ENCODE measurements around the gene RPP25L. TPM values are rescaled to one million over a fixed set of nuclear protein-coding genes. Genes with fewer than 3 reads are reported as not detected.
A peak's percentile ranks its signal among the peaks of the same experiment; 100 is the strongest.

The RPP25L gene
- total and polyA plus RNA-seq, 5 donors from 2014 or later: 6.7 to 80.0 (median 63.7) TPM

DNA sequence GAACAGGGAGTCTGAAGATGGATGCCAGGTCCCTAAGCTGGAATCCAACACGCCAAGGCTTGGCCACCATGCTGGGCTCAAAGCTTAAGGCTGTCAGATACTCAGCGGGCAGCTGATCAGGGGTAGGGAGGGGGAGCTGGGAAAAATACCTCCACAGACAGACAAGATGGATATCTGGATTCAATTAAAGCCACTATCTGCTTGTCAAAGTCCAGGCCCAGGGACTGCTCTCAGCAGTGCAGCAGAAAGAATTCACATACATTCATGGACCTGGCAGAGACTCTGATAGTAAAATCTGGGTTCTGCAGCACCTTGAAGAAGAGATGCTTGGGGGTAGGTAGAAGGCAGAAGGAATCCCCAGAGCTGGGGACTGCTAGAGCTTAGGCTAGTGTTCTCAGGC lies 3.2 kb upstream of the RPP25L start:
- Mint-ChIP-seq H3K4me1 (peaks cover 4 to 37% (median 37%) of the 10 kb centered on the region in 4 donors), H3K4me3 (peak overlapping the region in 1 of 4 donors; percentile 91), H3K27me3 (peaks cover 7% of the 10 kb centered on the region), H3K9me3 (no peaks in the 10 kb centered on the region), H3K27ac (no peak overlapping the region), H3K36me3 (peaks cover 21% of the 10 kb centered on the region)
- Histone ChIP-seq H3K4me1 (ENCODE audit: control insufficient read depth, insufficient read depth, low read length, poor library complexity, severe bottlenecking) (peaks cover 39% of the 10 kb centered on the region), H3K27ac (ENCODE audit: insufficient read depth, low read length, poor library complexity, severe bottlenecking) (no peak overlapping the region), H3K36me3 (ENCODE audit: control insufficient read depth, insufficient read depth, low read length) (peaks cover 35% of the 10 kb centered on the region), H3K9me3 (ENCODE audit: control insufficient read depth in 2 of 2, low read length in 2 of 2) (no peaks in the 10 kb centered on the region), H3K4me3 (ENCODE audit: low read depth, low read length) (no peak overlapping the region), H3K27me3 (ENCODE audit: control insufficient read depth, insufficient read depth, low read length) (no peaks in the 10 kb centered on the region)
- ATAC-seq (ENCODE audit: low read depth in 2 of 2): no peak
- DNase-seq: no peak

GRCh38 chr9:34612788-34613390 lies 992 bp upstream of the RPP25L start:
- peaks cover 30% of the 10 kb centered on the region for H3K36me3 ChIP-seq (ENCODE audit: control insufficient read depth, insufficient read depth, low read length)
- DNase-seq: peak; percentile 60 to 75 (median 66)
- ATAC-seq (ENCODE audit: low read depth in 2 of 2): peak; percentile 30 to 41
- peaks cover 24% of the 10 kb centered on the region for H3K4me1 ChIP-seq (ENCODE audit: control insufficient read depth, insufficient read depth, low read length, poor library complexity, severe bottlenecking)
- Mint-ChIP-seq H3K4me1 (peaks cover 0 to 29% (median 26%) of the 10 kb centered on the region in 4 donors), H3K27ac (peak overlapping the region; percentile 87 to 95 (median 91)), H3K4me3 (peak overlapping the region; percentile 91 to 99 (median 91)), H3K9me3 (no peaks in the 10 kb centered on the region), H3K27me3 (peaks cover 7% of the 10 kb centered on the region), H3K36me3 (peaks cover 21% of the 10 kb centered on the region)
- H3K9me3 ChIP-seq (ENCODE audit: control insufficient read depth in 2 of 2, low read length in 2 of 2): no peaks in the 10 kb centered on the region
- H3K4me3 ChIP-seq (ENCODE audit: low read depth, low read length): peak overlapping the region; percentile 77
- H3K27ac ChIP-seq (ENCODE audit: insufficient read depth, low read length, poor library complexity, severe bottlenecking): peak overlapping the region; percentile 80
- no peaks in the 10 kb centered on the region for H3K27me3 ChIP-seq (ENCODE audit: control insufficient read depth, insufficient read depth, low read length)

GRCh38 chr9:34611251-34611810 lies 566 bp downstream of the RPP25L start:
- no peaks in the 10 kb centered on the region for H3K9me3 ChIP-seq (ENCODE audit: control insufficient read depth in 2 of 2, low read length in 2 of 2)
- Mint-ChIP-seq H3K27me3 (peaks cover 7% of the 10 kb centered on the region), H3K27ac (peak overlapping the region; percentile 87 to 95 (median 91)), H3K36me3 (peaks cover 16% of the 10 kb centered on the region), H3K4me1 (peaks cover 0 to 26% (median 25%) of the 10 kb centered on the region in 4 donors), H3K9me3 (no peaks in the 10 kb centered on the region), H3K4me3 (peak overlapping the region; percentile 91 to 99 (median 91))
- ATAC-seq (ENCODE audit: low read depth in 2 of 2) (no peak), DNase-seq (peak in 1 of 3 donors; percentile 25)
- peak overlapping the region; percentile 75 for H3K4me3 ChIP-seq (ENCODE audit: low read depth, low read length)
- peak overlapping the region; percentile 80 for H3K27ac ChIP-seq (ENCODE audit: insufficient read depth, low read length, poor library complexity, severe bottlenecking)
- H3K4me1 ChIP-seq (ENCODE audit: control insufficient read depth, insufficient read depth, low read length, poor library complexity, severe bottlenecking): peaks cover 24% of the 10 kb centered on the region
- H3K36me3 ChIP-seq (ENCODE audit: control insufficient read depth, insufficient read depth, low read length): peaks cover 15% of the 10 kb centered on the region
- no peaks in the 10 kb centered on the region for H3K27me3 ChIP-seq (ENCODE audit: control insufficient read depth, insufficient read depth, low read length)

GRCh38 chr9:34610434-34611206 lies 1.3 kb downstream of the RPP25L start:
- DNase-seq (no peak), ATAC-seq (ENCODE audit: low read depth in 2 of 2) (no peak)
- Histone ChIP-seq H3K9me3 (ENCODE audit: control insufficient read depth in 2 of 2, low read length in 2 of 2) (no peaks in the 10 kb centered on the region), H3K36me3 (ENCODE audit: control insufficient read depth, insufficient read depth, low read length) (peaks cover 9% of the 10 kb centered on the region), H3K27ac (ENCODE audit: insufficient read depth, low read length, poor library complexity, severe bottlenecking) (no peak overlapping the region), H3K27me3 (ENCODE audit: control insufficient read depth, insufficient read depth, low read length) (no peaks in the 10 kb centered on the region), H3K4me1 (ENCODE audit: control insufficient read depth, insufficient read depth, low read length, poor library complexity, severe bottlenecking) (peaks cover 24% of the 10 kb centered on the region), H3K4me3 (ENCODE audit: low read depth, low read length) (peak overlapping the region; percentile 75)
- H3K36me3 Mint-ChIP-seq: peaks cover 13% of the 10 kb centered on the region
- peaks cover 0 to 26% (median 24%) of the 10 kb centered on the region in 4 donors for H3K4me1 Mint-ChIP-seq
- no peaks in the 10 kb centered on the region for H3K9me3 Mint-ChIP-seq
- peak overlapping the region in 2 of 3 donors; percentile 53 to 63 for H3K27ac Mint-ChIP-seq
- peak overlapping the region; percentile 79 to 99 (median 91) for H3K4me3 Mint-ChIP-seq
- peaks cover 7% of the 10 kb centered on the region for H3K27me3 Mint-ChIP-seq

GRCh38 chr9:34607331-34607730 lies 4.6 kb downstream of the RPP25L start:
- H3K9me3 Mint-ChIP-seq: no peaks in the 10 kb centered on the region
- Histone ChIP-seq H3K36me3 (ENCODE audit: control insufficient read depth, insufficient read depth, low read length) (no peaks in the 10 kb centered on the region), H3K4me1 (ENCODE audit: control insufficient read depth, insufficient read depth, low read length, poor library complexity, severe bottlenecking) (peaks cover 15% of the 10 kb centered on the region), H3K27ac (ENCODE audit: insufficient read depth, low read length, poor library complexity, severe bottlenecking) (no peak overlapping the region), H3K9me3 (ENCODE audit: control insufficient read depth in 2 of 2, low read length in 2 of 2) (no peaks in the 10 kb centered on the region), H3K4me3 (ENCODE audit: low read depth, low read length) (no peak overlapping the region), H3K27me3 (ENCODE audit: control insufficient read depth, insufficient read depth, low read length) (no peaks in the 10 kb centered on the region)
- DNase-seq (no peak), ATAC-seq (ENCODE audit: low read depth in 2 of 2) (no peak)
- H3K4me3 Mint-ChIP-seq: no peak overlapping the region
- H3K4me1 Mint-ChIP-seq: peaks cover 0 to 18% (median 16%) of the 10 kb centered on the region in 4 donors
- no peaks in the 10 kb centered on the region for H3K36me3 Mint-ChIP-seq
- no peak overlapping the region for H3K27ac Mint-ChIP-seq
- peaks cover 7% of the 10 kb centered on the region for H3K27me3 Mint-ChIP-seq

DNA sequence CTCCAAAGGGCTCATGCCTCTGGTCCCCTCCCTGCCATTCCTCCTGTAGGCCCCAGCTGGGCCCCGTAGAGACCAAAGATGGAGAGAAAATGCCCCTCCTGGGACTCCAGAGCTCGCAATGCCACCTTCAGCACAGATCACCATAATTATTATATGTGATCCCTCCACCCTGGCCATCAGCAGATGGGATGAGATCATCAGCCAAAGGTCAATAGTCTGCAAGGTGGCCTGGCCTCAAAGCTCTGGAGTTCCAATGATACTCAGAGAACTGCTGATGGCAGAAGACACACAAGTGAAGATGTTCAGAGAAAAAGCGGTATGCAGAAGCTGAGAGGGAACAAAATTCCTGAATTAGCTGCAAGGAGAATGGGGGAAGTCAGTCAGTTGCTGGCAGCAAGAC lies 5.0 kb downstream of the RPP25L start:
- peaks cover 5% of the 10 kb centered on the region for H3K27me3 Mint-ChIP-seq
- H3K9me3 Mint-ChIP-seq: no peaks in the 10 kb centered on the region
- H3K4me1 Mint-ChIP-seq: peaks cover 0 to 16% (median 14%) of the 10 kb centered on the region in 4 donors
- H3K36me3 Mint-ChIP-seq: no peaks in the 10 kb centered on the region
- ATAC-seq (ENCODE audit: low read depth in 2 of 2) (no peak), DNase-seq (no peak)
- H3K27ac Mint-ChIP-seq: no peak overlapping the region
- Histone ChIP-seq H3K4me1 (ENCODE audit: control insufficient read depth, insufficient read depth, low read length, poor library complexity, severe bottlenecking) (peaks cover 14% of the 10 kb centered on the region), H3K9me3 (ENCODE audit: control insufficient read depth in 2 of 2, low read length in 2 of 2) (no peaks in the 10 kb centered on the region), H3K36me3 (ENCODE audit: control insufficient read depth, insufficient read depth, low read length) (no peaks in the 10 kb centered on the region), H3K27ac (ENCODE audit: insufficient read depth, low read length, poor library complexity, severe bottlenecking) (no peak overlapping the region), H3K4me3 (ENCODE audit: low read depth, low read length) (no peak overlapping the region), H3K27me3 (ENCODE audit: control insufficient read depth, insufficient read depth, low read length) (no peaks in the 10 kb centered on the region)
- no peak overlapping the region for H3K4me3 Mint-ChIP-seq

DNA sequence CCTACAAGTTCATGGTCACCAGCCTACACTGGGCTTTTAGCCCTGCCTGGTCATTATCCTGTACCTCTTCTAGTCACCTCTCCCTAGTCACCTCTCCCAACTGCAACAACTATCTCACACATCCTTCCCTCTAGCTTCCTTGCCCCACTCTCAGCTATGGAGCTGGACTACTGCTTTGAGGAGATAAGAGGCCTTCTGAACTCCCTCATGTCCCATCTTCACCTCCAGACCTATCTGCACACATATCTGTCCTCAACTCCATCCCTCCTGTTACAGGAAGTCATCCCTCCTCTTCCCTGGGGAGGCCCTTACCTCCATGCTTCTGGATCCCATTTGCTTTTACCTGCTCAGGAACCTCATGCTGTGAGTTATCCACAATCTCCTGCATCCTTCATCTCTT lies 5.7 kb downstream of the RPP25L start:
- H3K27me3 Mint-ChIP-seq: peaks cover 5% of the 10 kb centered on the region
- Histone ChIP-seq H3K27ac (ENCODE audit: insufficient read depth, low read length, poor library complexity, severe bottlenecking) (no peak overlapping the region), H3K36me3 (ENCODE audit: control insufficient read depth, insufficient read depth, low read length) (no peaks in the 10 kb centered on the region), H3K27me3 (ENCODE audit: control insufficient read depth, insufficient read depth, low read length) (no peaks in the 10 kb centered on the region), H3K4me1 (ENCODE audit: control insufficient read depth, insufficient read depth, low read length, poor library complexity, severe bottlenecking) (peaks cover 7% of the 10 kb centered on the region), H3K9me3 (ENCODE audit: control insufficient read depth in 2 of 2, low read length in 2 of 2) (no peaks in the 10 kb centered on the region), H3K4me3 (ENCODE audit: low read depth, low read length) (no peak overlapping the region)
- H3K4me1 Mint-ChIP-seq: peaks cover 0 to 11% (median 8%) of the 10 kb centered on the region in 4 donors
- ATAC-seq (ENCODE audit: low read depth in 2 of 2) (no peak), DNase-seq (no peak)
- H3K9me3 Mint-ChIP-seq: no peaks in the 10 kb centered on the region
- H3K27ac Mint-ChIP-seq: no peak overlapping the region
- no peak overlapping the region for H3K4me3 Mint-ChIP-seq
- no peaks in the 10 kb centered on the region for H3K36me3 Mint-ChIP-seq

All from CD4-positive, CD25-positive, alpha-beta regulatory T cell (primary cell).